ENCODE data around the gene CFAP77. TPM values are rescaled to one million over a fixed set of nuclear protein-coding genes. Genes with fewer than 3 reads are reported as not detected.

Gene CFAP77
- total and polyA plus RNA-seq, 9 donors, result 0.11 to 13.8 (median 0.47) TPM; not detected in 4

GRCh38 chr9:132537352-132537751 is 127.3 kb downstream of the CFAP77 start:
- no peak for DNase-seq
- peaks cover 0 to 4% of the 10 kb centered on the region in 2 donors for H3K9me3 ChIP-seq
- no peaks in the 10 kb centered on the region for H3K36me3 ChIP-seq
- WGBS, 3 donors, result 62 to 80% (median 70%) methylated on average over 12 of the region's 12 CpGs
- H3K27ac ChIP-seq, result no peak overlapping the region
- no peak overlapping the region for H3K4me3 ChIP-seq
- no peaks in the 10 kb centered on the region for H3K4me1 ChIP-seq (ENCODE audit: insufficient read depth)
- intact Hi-C loops (cut with DNase I), result no loop called here
- no peaks in the 10 kb centered on the region for H3K27me3 ChIP-seq
- TF ChIP-seq CTCF (IDR thresholded peaks at IDR 0.05) (no peak), EP300 (IDR thresholded peaks at IDR 0.05) (no peak)

GRCh38 chr9:132538071-132538470 is 128.1 kb downstream of the CFAP77 start:
- Histone ChIP-seq H3K4me1 (ENCODE audit: insufficient read depth) (no peaks in the 10 kb centered on the region), H3K27ac (no peak overlapping the region), H3K4me3 (no peak overlapping the region), H3K27me3 (no peaks in the 10 kb centered on the region), H3K36me3 (no peaks in the 10 kb centered on the region), H3K9me3 (peaks cover 0 to 4% of the 10 kb centered on the region in 2 donors)
- TF ChIP-seq POLR2A (IDR thresholded peaks at IDR 0.05), result no peak
- TF ChIP-seq CTCF (IDR thresholded peaks at IDR 0.05), result no peak
- no peak for TF ChIP-seq EP300 (IDR thresholded peaks at IDR 0.05)
- 68 to 76% (median 71%) methylated on average over 8 of the region's 8 CpGs for WGBS, 3 donors
- intact Hi-C loops (cut with DNase I), result no loop called here
- DNase-seq, result no peak

GRCh38 chr9:132539096-132539495 is 129.1 kb downstream of the CFAP77 start:
- 70 to 74% (median 73%) methylated on average over 7 of the region's 7 CpGs for WGBS, 3 donors
- H3K9me3 ChIP-seq, result peaks cover 0 to 4% of the 10 kb centered on the region in 2 donors
- intact Hi-C loops (cut with DNase I), result no loop called here
- no peaks in the 10 kb centered on the region for H3K4me1 ChIP-seq (ENCODE audit: insufficient read depth)
- no peak for DNase-seq
- H3K27ac ChIP-seq, result no peak overlapping the region
- H3K36me3 ChIP-seq, result no peaks in the 10 kb centered on the region
- H3K4me3 ChIP-seq, result no peak overlapping the region
- TF ChIP-seq CTCF (IDR thresholded peaks at IDR 0.05) (no peak), POLR2A (IDR thresholded peaks at IDR 0.05) (no peak), EP300 (IDR thresholded peaks at IDR 0.05) (no peak)
- H3K27me3 ChIP-seq, result no peaks in the 10 kb centered on the region

- intact Hi-C loops (cut with DNase I), result no loop called here
- no peaks in the 10 kb centered on the region for H3K9me3 ChIP-seq
- DNase-seq, result no peak
- WGBS, 3 donors, result 86 to 90% (median 90%) methylated on average over 8 of the region's 8 CpGs
- no peaks in the 10 kb centered on the region for H3K27me3 ChIP-seq
- no peak for TF ChIP-seq POLR2A (IDR thresholded peaks at IDR 0.05)
- TF ChIP-seq CTCF (IDR thresholded peaks at IDR 0.05), result no peak
- no peak for TF ChIP-seq EP300 (IDR thresholded peaks at IDR 0.05)
- no peak overlapping the region for H3K27ac ChIP-seq
- H3K36me3 ChIP-seq, result no peaks in the 10 kb centered on the region
- no peaks in the 10 kb centered on the region for H3K4me1 ChIP-seq (ENCODE audit: insufficient read depth)
- no peak overlapping the region for H3K4me3 ChIP-seq
Observed at GRCh38 chr9:132541051-132541450, 131.0 kb downstream of the CFAP77 start.
